ENCODE results near the gene ENTPD3. TPM values are rescaled to one million over a fixed set of nuclear protein-coding genes. Genes with fewer than 3 reads are reported as not detected.

Gene ENTPD3, protein sequence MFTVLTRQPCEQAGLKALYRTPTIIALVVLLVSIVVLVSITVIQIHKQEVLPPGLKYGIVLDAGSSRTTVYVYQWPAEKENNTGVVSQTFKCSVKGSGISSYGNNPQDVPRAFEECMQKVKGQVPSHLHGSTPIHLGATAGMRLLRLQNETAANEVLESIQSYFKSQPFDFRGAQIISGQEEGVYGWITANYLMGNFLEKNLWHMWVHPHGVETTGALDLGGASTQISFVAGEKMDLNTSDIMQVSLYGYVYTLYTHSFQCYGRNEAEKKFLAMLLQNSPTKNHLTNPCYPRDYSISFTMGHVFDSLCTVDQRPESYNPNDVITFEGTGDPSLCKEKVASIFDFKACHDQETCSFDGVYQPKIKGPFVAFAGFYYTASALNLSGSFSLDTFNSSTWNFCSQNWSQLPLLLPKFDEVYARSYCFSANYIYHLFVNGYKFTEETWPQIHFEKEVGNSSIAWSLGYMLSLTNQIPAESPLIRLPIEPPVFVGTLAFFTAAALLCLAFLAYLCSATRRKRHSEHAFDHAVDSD
- polyA plus RNA-seq: 1 to 10 TPM in 1 of 4 donors, under 1 TPM in 2, not detected in 1; 0.22 to 4.2 (median 0.40) TPM
- long read RNA-seq, donor 1: 0 reads
- long read RNA-seq, donor 2: 0 reads
- long read RNA-seq, donor 3: 0 reads
- long read RNA-seq, donor 4: 0 reads
- long read RNA-seq, donor 5: 0 reads
- long read RNA-seq, donor 6: 0 reads
- long read RNA-seq, donor 7: 0 reads
- long read RNA-seq, donor 8: 0 reads
- long read RNA-seq, donor 9: 0 reads
- long read RNA-seq, donor 10, partial matches to known transcripts: 13 of 14 reads
- long read RNA-seq, donor 10, other reads (novel, unspliced or antisense): 0 of 14 reads

GRCh38 chr3:40387001-40387894 is at the start of gene ENTPD3:
TSS of gene ENTPD3 (plus strand) at chr3:40387184. CDS start at chr3:40388058, 874 bp downstream.
- WGBS, 3 donors: 8 to 10% (median 9%) methylated on average over 42 to 49 of the region's 49 CpGs
- peak within 1 kb of the TSS in 2 of 3 donors; percentile 17 to 30 for H3K4me3 ChIP-seq (ENCODE audit: low read depth in 1 of 3, low read length in 3 of 3)
- peaks cover 0 to 15% (median 3%) of the 10 kb centered on the region in 3 donors for H3K27me3 ChIP-seq (ENCODE audit: control insufficient read depth in 3 of 3, insufficient read depth in 3 of 3, low read length in 3 of 3)
- no peaks in the 10 kb centered on the region for H3K4me1 ChIP-seq (ENCODE audit: control insufficient read depth in 3 of 3, insufficient read depth in 2 of 3, low read depth in 1 of 3, low read length in 2 of 3)
- no peak within 1 kb of the TSS for H3K27ac ChIP-seq (ENCODE audit: low read depth in 1 of 3, low read length in 2 of 3)
- DNase-seq: peak; percentile 38 to 53
- H3K36me3 ChIP-seq (ENCODE audit: control insufficient read depth in 3 of 3, insufficient read depth in 2 of 3, low read depth in 1 of 3, low read length in 3 of 3): no peaks in the 10 kb centered on the region
- FAIRE-seq: no peak
- no peaks in the 10 kb centered on the region for H3K9me3 ChIP-seq (ENCODE audit: control insufficient read depth in 2 of 2, insufficient read depth in 1 of 2, low read depth in 1 of 2, low read length in 1 of 2)

DNA sequence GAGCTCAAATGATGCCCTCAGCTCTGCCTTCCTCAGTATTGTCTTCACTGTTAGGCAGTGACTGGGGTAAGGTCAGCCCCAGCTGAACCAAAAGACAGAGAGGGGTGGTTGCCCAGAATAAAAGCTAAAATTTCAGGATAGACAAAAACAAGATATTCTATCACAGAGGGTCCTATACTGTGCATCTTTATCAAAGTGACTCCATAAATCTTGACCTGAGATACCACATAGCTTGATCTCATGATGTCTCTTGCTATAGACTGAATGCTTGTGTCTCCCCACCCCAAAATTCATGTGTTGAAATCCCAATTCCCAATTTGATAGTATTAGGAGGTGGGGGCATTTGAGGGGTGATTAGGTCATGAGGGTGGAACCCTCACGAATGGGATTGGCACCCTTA is 47.1 kb upstream of the ENTPD3 start:
- Histone ChIP-seq H3K36me3 (ENCODE audit: control insufficient read depth in 3 of 3, insufficient read depth in 2 of 3, low read depth in 1 of 3, low read length in 3 of 3) (no peaks in the 10 kb centered on the region), H3K27ac (ENCODE audit: low read depth in 1 of 3, low read length in 2 of 3) (no peak overlapping the region), H3K4me3 (ENCODE audit: low read depth in 1 of 3, low read length in 3 of 3) (no peak overlapping the region), H3K9me3 (ENCODE audit: control insufficient read depth in 2 of 2, insufficient read depth in 1 of 2, low read depth in 1 of 2, low read length in 1 of 2) (no peaks in the 10 kb centered on the region), H3K27me3 (ENCODE audit: control insufficient read depth in 3 of 3, insufficient read depth in 3 of 3, low read length in 3 of 3) (no peaks in the 10 kb centered on the region), H3K4me1 (ENCODE audit: control insufficient read depth in 3 of 3, insufficient read depth in 2 of 3, low read depth in 1 of 3, low read length in 2 of 3) (no peaks in the 10 kb centered on the region)
- DNase-seq (no peak), FAIRE-seq (no peak)
- WGBS, 3 donors: 29 to 77% (median 54%) methylated on average over 1 of the region's 1 CpG

DNA sequence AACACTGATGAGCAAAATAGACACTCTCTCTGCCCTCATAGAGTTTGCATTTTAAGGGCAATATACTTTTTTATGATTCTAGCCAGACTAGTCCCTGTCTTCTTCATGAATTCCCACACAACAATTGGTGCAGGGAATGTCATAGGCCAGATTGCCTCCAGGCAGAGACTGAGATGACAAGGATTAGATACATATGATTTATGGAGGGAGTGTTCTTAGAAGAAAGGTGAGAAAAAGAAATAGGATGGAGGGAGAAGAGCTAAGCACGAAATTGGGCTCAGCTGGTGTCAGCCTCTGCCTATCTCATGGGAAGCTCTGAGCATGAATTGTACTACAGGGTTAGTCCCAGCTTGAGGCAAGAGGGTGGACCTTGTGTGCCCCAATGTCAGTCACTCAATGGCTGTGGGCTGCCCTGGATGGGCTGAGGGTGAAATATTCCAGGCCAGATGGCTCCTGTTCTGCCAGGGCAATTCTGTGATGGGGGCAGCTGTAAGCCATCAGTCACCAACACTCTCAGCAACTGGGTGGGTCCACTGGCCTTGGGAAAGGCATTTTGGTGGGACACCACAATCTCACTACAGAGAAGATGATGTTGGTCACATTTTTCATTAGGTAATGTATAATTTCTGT is 46.3 kb upstream of the ENTPD3 start:
- Histone ChIP-seq H3K4me1 (ENCODE audit: control insufficient read depth in 3 of 3, insufficient read depth in 2 of 3, low read depth in 1 of 3, low read length in 2 of 3) (no peaks in the 10 kb centered on the region), H3K27me3 (ENCODE audit: control insufficient read depth in 3 of 3, insufficient read depth in 3 of 3, low read length in 3 of 3) (no peaks in the 10 kb centered on the region), H3K4me3 (ENCODE audit: low read depth in 1 of 3, low read length in 3 of 3) (no peak overlapping the region), H3K9me3 (ENCODE audit: control insufficient read depth in 2 of 2, insufficient read depth in 1 of 2, low read depth in 1 of 2, low read length in 1 of 2) (no peaks in the 10 kb centered on the region), H3K36me3 (ENCODE audit: control insufficient read depth in 3 of 3, insufficient read depth in 2 of 3, low read depth in 1 of 3, low read length in 3 of 3) (no peaks in the 10 kb centered on the region), H3K27ac (ENCODE audit: low read depth in 1 of 3, low read length in 2 of 3) (no peak overlapping the region)
- no peak for FAIRE-seq
- DNase-seq: no peak
- 61 to 83% (median 62%) methylated on average over 1 of the region's 1 CpG for WGBS, 3 donors

DNA sequence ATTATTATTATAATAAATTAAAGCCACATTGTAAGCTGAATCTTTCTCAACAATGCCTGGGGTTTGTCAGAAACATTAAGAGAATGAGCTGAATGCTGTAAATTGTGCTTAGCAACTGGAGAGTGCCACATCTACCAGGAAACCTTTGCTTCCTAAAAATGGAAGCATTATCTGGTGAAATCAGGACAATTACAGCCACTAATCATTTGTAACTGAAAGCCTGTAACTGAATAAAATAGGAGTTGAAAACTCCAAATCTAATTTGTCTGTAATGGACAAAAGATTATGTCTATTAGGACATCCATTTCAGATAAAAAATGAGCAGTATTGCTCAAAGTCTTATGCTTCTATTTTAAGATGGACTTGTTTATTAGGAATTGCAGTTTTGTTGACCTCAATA is 45.3 kb upstream of the ENTPD3 start:
- Histone ChIP-seq H3K9me3 (ENCODE audit: control insufficient read depth in 2 of 2, insufficient read depth in 1 of 2, low read depth in 1 of 2, low read length in 1 of 2) (no peaks in the 10 kb centered on the region), H3K4me3 (ENCODE audit: low read depth in 1 of 3, low read length in 3 of 3) (no peak overlapping the region), H3K27ac (ENCODE audit: low read depth in 1 of 3, low read length in 2 of 3) (no peak overlapping the region), H3K36me3 (ENCODE audit: control insufficient read depth in 3 of 3, insufficient read depth in 2 of 3, low read depth in 1 of 3, low read length in 3 of 3) (no peaks in the 10 kb centered on the region), H3K4me1 (ENCODE audit: control insufficient read depth in 3 of 3, insufficient read depth in 2 of 3, low read depth in 1 of 3, low read length in 2 of 3) (no peaks in the 10 kb centered on the region), H3K27me3 (ENCODE audit: control insufficient read depth in 3 of 3, insufficient read depth in 3 of 3, low read length in 3 of 3) (no peaks in the 10 kb centered on the region)
- FAIRE-seq: no peak
- no peak for DNase-seq

GRCh38 chr3:40350529-40350928 is 36.5 kb upstream of the ENTPD3 start:
- Histone ChIP-seq H3K27ac (ENCODE audit: low read depth in 1 of 3, low read length in 2 of 3) (no peak overlapping the region), H3K4me1 (ENCODE audit: control insufficient read depth in 3 of 3, insufficient read depth in 2 of 3, low read depth in 1 of 3, low read length in 2 of 3) (no peaks in the 10 kb centered on the region), H3K9me3 (ENCODE audit: control insufficient read depth in 2 of 2, insufficient read depth in 1 of 2, low read depth in 1 of 2, low read length in 1 of 2) (peaks cover 0 to 4% of the 10 kb centered on the region in 2 donors), H3K36me3 (ENCODE audit: control insufficient read depth in 3 of 3, insufficient read depth in 2 of 3, low read depth in 1 of 3, low read length in 3 of 3) (no peaks in the 10 kb centered on the region), H3K27me3 (ENCODE audit: control insufficient read depth in 3 of 3, insufficient read depth in 3 of 3, low read length in 3 of 3) (no peaks in the 10 kb centered on the region), H3K4me3 (ENCODE audit: low read depth in 1 of 3, low read length in 3 of 3) (no peak overlapping the region)
- no peak for FAIRE-seq
- no peak for DNase-seq

DNA sequence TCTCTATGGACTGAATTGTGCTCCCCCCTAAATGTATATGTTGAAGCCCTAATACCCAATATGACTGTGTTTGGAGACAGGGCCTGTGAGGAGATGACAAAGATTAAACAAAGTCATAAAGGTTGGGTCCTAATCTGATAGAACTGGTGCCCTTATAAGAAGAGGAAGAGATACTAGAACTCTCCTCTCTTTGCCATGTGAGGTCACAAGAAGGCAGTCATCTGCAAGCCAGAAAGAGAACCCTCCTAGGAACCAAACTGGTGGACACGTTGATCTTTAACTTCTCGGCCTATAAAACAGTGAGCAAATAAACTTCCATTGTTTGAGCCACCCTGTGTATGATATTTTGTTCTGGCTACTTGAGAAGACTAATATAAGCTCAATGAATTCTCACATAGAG is 31.6 kb upstream of the ENTPD3 start:
- no peak overlapping the region for H3K27ac ChIP-seq (ENCODE audit: low read depth in 1 of 3, low read length in 2 of 3)
- DNase-seq (no peak), FAIRE-seq (no peak)
- no peak overlapping the region for H3K4me3 ChIP-seq (ENCODE audit: low read depth in 1 of 3, low read length in 3 of 3)
- H3K4me1 ChIP-seq (ENCODE audit: control insufficient read depth in 3 of 3, insufficient read depth in 2 of 3, low read depth in 1 of 3, low read length in 2 of 3): no peaks in the 10 kb centered on the region
- no peaks in the 10 kb centered on the region for H3K36me3 ChIP-seq (ENCODE audit: control insufficient read depth in 3 of 3, insufficient read depth in 2 of 3, low read depth in 1 of 3, low read length in 3 of 3)
- H3K9me3 ChIP-seq (ENCODE audit: control insufficient read depth in 2 of 2, insufficient read depth in 1 of 2, low read depth in 1 of 2, low read length in 1 of 2): no peaks in the 10 kb centered on the region
- peaks cover 0 to 3% (median 2%) of the 10 kb centered on the region in 3 donors for H3K27me3 ChIP-seq (ENCODE audit: control insufficient read depth in 3 of 3, insufficient read depth in 3 of 3, low read length in 3 of 3)
- 53 to 72% (median 59%) methylated on average over 2 of the region's 2 CpGs for WGBS, 3 donors

DNA sequence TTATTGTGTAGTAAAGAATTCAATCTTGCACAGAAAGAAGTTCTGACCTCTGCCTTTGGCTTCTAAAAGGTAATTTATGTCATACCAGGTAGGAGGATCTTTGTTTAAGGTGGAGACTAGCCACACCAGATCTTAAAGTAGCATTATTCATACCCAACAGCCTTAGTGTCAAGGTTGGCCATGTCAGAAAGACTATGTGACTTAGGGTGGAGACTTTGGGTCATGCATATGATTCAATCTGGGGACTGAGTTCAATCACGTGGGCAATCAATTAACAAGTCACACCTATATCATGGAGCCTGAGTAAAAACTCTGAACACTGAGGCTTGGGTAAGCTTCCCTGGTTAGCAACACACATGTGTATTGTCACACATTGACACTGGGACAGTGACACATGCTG is 28.5 kb upstream of the ENTPD3 start:
- Histone ChIP-seq H3K27me3 (ENCODE audit: control insufficient read depth in 3 of 3, insufficient read depth in 3 of 3, low read length in 3 of 3) (peaks cover 0 to 3% (median 2%) of the 10 kb centered on the region in 3 donors), H3K9me3 (ENCODE audit: control insufficient read depth in 2 of 2, insufficient read depth in 1 of 2, low read depth in 1 of 2, low read length in 1 of 2) (no peaks in the 10 kb centered on the region), H3K4me3 (ENCODE audit: low read depth in 1 of 3, low read length in 3 of 3) (no peak overlapping the region), H3K4me1 (ENCODE audit: control insufficient read depth in 3 of 3, insufficient read depth in 2 of 3, low read depth in 1 of 3, low read length in 2 of 3) (no peaks in the 10 kb centered on the region), H3K36me3 (ENCODE audit: control insufficient read depth in 3 of 3, insufficient read depth in 2 of 3, low read depth in 1 of 3, low read length in 3 of 3) (no peaks in the 10 kb centered on the region), H3K27ac (ENCODE audit: low read depth in 1 of 3, low read length in 2 of 3) (no peak overlapping the region)
- FAIRE-seq (no peak), DNase-seq (no peak)
- WGBS, 3 donors: 50 to 82% (median 61%) methylated on average over 1 of the region's 1 CpG

- H3K36me3 ChIP-seq (ENCODE audit: control insufficient read depth in 3 of 3, insufficient read depth in 2 of 3, low read depth in 1 of 3, low read length in 3 of 3): no peaks in the 10 kb centered on the region
- FAIRE-seq: no peak
- H3K27ac ChIP-seq (ENCODE audit: low read depth in 1 of 3, low read length in 2 of 3): no peak overlapping the region
- WGBS, 3 donors: 54 to 64% (median 64%) methylated on average over 2 of the region's 2 CpGs
- peaks cover 0 to 3% (median 2%) of the 10 kb centered on the region in 3 donors for H3K27me3 ChIP-seq (ENCODE audit: control insufficient read depth in 3 of 3, insufficient read depth in 3 of 3, low read length in 3 of 3)
- no peak for DNase-seq
- H3K4me1 ChIP-seq (ENCODE audit: control insufficient read depth in 3 of 3, insufficient read depth in 2 of 3, low read depth in 1 of 3, low read length in 2 of 3): no peaks in the 10 kb centered on the region
- no peak overlapping the region for H3K4me3 ChIP-seq (ENCODE audit: low read depth in 1 of 3, low read length in 3 of 3)
- H3K9me3 ChIP-seq (ENCODE audit: control insufficient read depth in 2 of 2, insufficient read depth in 1 of 2, low read depth in 1 of 2, low read length in 1 of 2): no peaks in the 10 kb centered on the region
These were observed 23.3 kb upstream of the ENTPD3 start for GRCh38 chr3:40363674-40364073.

Data from small intestine (tissue), 16 donors.